ENCODE measurements around the gene WDR31.
"Not testable (repeated sequence)": the region's sequence is repeated elsewhere in the genome, so short reads cannot be mapped to it uniquely, and the experiment has no call there.

WDR31 gene

GRCh38 chr9:113368348-113368981 is 28.4 kb upstream of the WDR31 start:
- no peak for DNase-seq

- DNase-seq: not testable (repeated sequence)
Measured at GRCh38 chr9:113365652-113366051, 25.6 kb upstream of the WDR31 start.

GRCh38 chr9:113364951-113365350 is 24.9 kb upstream of the WDR31 start:
- no peak for DNase-seq

GRCh38 chr9:113363336-113363735 is 23.3 kb upstream of the WDR31 start:
- no peak for DNase-seq

- no peak for DNase-seq
Measured at GRCh38 chr9:113361304-113362018, 21.4 kb upstream of the WDR31 start.

- DNase-seq: no peak
Measured at GRCh38 chr9:113360242-113360842, 20.3 kb upstream of the WDR31 start.

GRCh38 chr9:113359385-113359784 is 19.3 kb upstream of the WDR31 start:
- no peak for DNase-seq

- DNase-seq: no peak
Measured at GRCh38 chr9:113356686-113357292, 16.7 kb upstream of the WDR31 start.

- no peak for DNase-seq
Measured at GRCh38 chr9:113355040-113355596, 15.0 kb upstream of the WDR31 start.

- DNase-seq: no peak
Measured at GRCh38 chr9:113352411-113352810, 12.3 kb upstream of the WDR31 start.

GRCh38 chr9:113352006-113352405 is 11.9 kb upstream of the WDR31 start:
- no peak for DNase-seq

- DNase-seq: no peak
Measured at GRCh38 chr9:113350937-113351336, 10.9 kb upstream of the WDR31 start.

- DNase-seq: no peak
Measured at GRCh38 chr9:113350107-113350661, 10.1 kb upstream of the WDR31 start.

GRCh38 chr9:113349445-113350094 is 9.5 kb upstream of the WDR31 start, which contains the start of gene BSPRY:
BSPRY (plus strand) TSS chr9:113349541; CDS start chr9:113349580, 39 bp downstream.
- peak; percentile 52 for DNase-seq

- no peak for DNase-seq
Measured at GRCh38 chr9:113349066-113349444, 9.0 kb upstream of the WDR31 start.

GRCh38 chr9:113348437-113348836 is 8.4 kb upstream of the WDR31 start:
- no peak for DNase-seq

- no peak for DNase-seq
Measured at GRCh38 chr9:113345671-113346070, 5.6 kb upstream of the WDR31 start.

GRCh38 chr9:113345190-113345589 is 5.1 kb upstream of the WDR31 start:
- no peak for DNase-seq

GRCh38 chr9:113343732-113344231 is 3.7 kb upstream of the WDR31 start:
- DNase-seq: no peak

- no peak for DNase-seq
Measured at GRCh38 chr9:113341712-113342410, 1.8 kb upstream of the WDR31 start.

GRCh38 chr9:113337714-113338113 is 2.4 kb downstream of the WDR31 start:
- DNase-seq: no peak

- DNase-seq: no peak
Measured at GRCh38 chr9:113331780-113332179, 8.3 kb downstream of the WDR31 start.
